ENCODE measurements around the gene UNK. TPM values are rescaled to one million over a fixed set of nuclear protein-coding genes. Genes with fewer than 3 reads are reported as not detected.

Gene UNK, protein sequence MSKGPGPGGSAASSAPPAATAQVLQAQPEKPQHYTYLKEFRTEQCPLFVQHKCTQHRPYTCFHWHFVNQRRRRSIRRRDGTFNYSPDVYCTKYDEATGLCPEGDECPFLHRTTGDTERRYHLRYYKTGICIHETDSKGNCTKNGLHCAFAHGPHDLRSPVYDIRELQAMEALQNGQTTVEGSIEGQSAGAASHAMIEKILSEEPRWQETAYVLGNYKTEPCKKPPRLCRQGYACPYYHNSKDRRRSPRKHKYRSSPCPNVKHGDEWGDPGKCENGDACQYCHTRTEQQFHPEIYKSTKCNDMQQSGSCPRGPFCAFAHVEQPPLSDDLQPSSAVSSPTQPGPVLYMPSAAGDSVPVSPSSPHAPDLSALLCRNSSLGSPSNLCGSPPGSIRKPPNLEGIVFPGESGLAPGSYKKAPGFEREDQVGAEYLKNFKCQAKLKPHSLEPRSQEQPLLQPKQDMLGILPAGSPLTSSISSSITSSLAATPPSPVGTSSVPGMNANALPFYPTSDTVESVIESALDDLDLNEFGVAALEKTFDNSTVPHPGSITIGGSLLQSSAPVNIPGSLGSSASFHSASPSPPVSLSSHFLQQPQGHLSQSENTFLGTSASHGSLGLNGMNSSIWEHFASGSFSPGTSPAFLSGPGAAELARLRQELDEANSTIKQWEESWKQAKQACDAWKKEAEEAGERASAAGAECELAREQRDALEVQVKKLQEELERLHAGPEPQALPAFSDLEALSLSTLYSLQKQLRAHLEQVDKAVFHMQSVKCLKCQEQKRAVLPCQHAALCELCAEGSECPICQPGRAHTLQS
- 10 to 100 TPM; 18.4 to 59.7 TPM for total RNA-seq

DNA sequence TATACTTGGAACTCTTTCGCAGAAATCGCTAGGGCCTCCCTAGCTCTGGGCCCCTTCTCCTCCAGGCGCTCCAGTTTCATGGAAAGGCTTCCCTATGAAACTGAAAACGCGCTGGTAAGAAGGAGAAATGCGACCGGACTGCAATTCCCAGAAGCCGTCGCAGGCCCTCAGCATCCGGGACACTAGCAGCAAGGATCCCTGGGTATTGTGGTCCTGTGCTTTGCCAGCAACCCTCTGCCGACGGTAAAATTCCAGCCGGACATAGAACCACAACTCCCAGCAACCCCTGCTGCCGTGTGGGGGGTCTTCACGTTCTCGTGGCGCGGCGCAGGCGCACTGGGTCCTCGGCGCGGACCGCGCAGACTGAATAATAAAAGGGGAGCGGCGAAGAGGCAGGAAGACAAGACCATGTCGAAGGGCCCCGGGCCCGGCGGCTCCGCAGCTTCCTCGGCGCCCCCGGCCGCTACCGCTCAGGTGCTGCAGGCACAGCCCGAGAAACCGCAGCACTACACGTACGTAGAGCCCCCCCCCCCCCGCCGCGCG, at the start of gene UNK:
TSS of gene UNK (plus strand) at position 334 of the 543 bp plus-strand sequence. CDS start at position 409, 75 bp downstream.
- H3K36me3 ChIP-seq (replicated peaks in 1 of 2; ENCODE audit: insufficient read depth in 1 of 2, low read depth in 2 of 2), result no peaks in the 10 kb centered on the region
- whole genome bisulfite sequencing, 2 donors, result 0% methylated on average over 7 to 36 of the region's 45 CpGs
- intact Hi-C loops (cut with DNase I), result no loop called here
- DNase-seq (peak; percentile 97 to 99 (median 98)), ATAC-seq (peak; percentile 84)
- peaks cover 50% of the 10 kb centered on the region for H3K4me1 ChIP-seq
- peak within 1 kb of the TSS; percentile 99 for H3K27ac ChIP-seq
- no peaks in the 10 kb centered on the region for H3K27me3 ChIP-seq
- TF ChIP-seq, protein P1, sequence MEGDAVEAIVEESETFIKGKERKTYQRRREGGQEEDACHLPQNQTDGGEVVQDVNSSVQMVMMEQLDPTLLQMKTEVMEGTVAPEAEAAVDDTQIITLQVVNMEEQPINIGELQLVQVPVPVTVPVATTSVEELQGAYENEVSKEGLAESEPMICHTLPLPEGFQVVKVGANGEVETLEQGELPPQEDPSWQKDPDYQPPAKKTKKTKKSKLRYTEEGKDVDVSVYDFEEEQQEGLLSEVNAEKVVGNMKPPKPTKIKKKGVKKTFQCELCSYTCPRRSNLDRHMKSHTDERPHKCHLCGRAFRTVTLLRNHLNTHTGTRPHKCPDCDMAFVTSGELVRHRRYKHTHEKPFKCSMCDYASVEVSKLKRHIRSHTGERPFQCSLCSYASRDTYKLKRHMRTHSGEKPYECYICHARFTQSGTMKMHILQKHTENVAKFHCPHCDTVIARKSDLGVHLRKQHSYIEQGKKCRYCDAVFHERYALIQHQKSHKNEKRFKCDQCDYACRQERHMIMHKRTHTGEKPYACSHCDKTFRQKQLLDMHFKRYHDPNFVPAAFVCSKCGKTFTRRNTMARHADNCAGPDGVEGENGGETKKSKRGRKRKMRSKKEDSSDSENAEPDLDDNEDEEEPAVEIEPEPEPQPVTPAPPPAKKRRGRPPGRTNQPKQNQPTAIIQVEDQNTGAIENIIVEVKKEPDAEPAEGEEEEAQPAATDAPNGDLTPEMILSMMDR (IDR thresholded peaks at IDR 0.05), result peak in 1 of 7 experiments; percentile 29
- TF ChIP-seq POLR2A (IDR thresholded peaks at IDR 0.05), result peak; percentile 68 to 83 (median 81)
- H3K9me3 ChIP-seq, result no peaks in the 10 kb centered on the region
- H3K4me3 ChIP-seq, result peak within 1 kb of the TSS; percentile 19 to 39

DNA sequence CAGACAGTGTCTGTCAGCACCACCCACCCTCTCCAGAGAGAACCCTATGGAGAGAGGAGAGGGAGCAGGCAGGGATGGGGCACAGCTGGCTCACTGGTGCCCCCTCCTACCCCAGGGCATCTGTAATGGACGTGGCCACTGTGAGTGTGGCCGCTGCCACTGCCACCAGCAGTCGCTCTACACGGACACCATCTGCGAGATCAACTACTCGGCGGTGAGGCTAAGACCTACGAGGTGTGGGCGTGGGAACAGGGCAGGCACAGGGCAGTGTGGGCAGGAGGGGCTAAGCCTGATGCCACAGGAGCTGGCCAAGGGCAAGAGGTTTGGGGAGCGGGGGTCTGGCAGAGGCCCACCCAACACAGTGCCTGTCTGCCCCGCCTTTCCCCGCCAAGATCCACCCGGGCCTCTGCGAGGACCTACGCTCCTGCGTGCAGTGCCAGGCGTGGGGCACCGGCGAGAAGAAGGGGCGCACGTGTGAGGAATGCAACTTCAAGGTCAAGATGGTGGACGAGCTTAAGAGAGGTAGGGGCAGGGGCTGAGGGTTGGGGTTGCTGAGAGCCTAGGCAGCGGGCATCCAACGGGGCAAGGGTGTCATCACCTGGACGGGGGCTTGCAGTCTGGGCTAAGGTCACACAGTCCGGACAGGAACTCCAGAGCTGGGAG, 48.3 kb upstream of the UNK start:
- DNase-seq, result no peak
- intact Hi-C loops (cut with DNase I), result no loop called here
- no peak overlapping the region for H3K27ac ChIP-seq
- H3K9me3 ChIP-seq, result no peaks in the 10 kb centered on the region
- no peaks in the 10 kb centered on the region for H3K27me3 ChIP-seq
- no peaks in the 10 kb centered on the region for H3K36me3 ChIP-seq (replicated peaks in 1 of 2; ENCODE audit: insufficient read depth in 1 of 2, low read depth in 2 of 2)
- no peak for TF ChIP-seq POLR2A (IDR thresholded peaks at IDR 0.05)
- TF ChIP-seq, protein P1 (IDR thresholded peaks at IDR 0.05), result no peak
- 83 to 91% methylated on average over 25 to 26 of the region's 26 CpGs for WGBS, 2 donors
- H3K4me1 ChIP-seq, result no peaks in the 10 kb centered on the region
- no peak overlapping the region for H3K4me3 ChIP-seq
- ATAC-seq, result no peak

DNA sequence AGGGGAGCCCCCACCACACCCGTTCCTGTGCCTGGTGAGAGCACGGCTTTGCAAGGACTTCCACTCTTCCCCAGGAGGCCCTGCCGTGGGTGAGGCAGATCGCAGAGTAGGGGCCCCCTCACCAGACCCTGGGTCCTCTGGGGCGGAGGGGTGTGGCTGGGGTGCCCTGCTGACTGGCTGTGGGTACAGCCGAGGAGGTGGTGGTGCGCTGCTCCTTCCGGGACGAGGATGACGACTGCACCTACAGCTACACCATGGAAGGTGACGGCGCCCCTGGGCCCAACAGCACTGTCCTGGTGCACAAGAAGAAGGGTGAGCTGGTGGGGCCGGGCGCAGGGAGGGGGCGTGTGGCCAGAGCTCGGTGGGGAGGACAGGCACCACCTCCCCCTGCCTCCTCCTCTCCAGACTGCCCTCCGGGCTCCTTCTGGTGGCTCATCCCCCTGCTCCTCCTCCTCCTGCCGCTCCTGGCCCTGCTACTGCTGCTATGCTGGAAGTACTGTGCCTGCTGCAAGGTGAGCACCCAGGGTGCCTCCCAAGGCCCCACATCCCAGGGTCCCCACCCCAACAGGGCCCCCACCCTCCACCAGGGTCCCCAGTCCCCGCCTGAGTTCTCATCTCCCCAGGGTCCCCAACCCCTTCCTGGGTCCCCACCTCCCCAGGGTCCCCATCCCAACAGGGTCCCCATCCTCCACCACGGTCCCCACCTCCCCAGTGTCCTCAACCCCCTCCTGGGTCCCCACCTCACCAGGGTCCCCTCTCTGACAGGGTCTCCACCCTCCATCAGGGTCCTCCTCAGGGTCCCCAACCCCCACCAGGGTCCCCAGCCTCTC, 47.3 kb upstream of the UNK start:
- Histone ChIP-seq H3K27ac (no peak overlapping the region), H3K4me3 (no peak overlapping the region), H3K4me1 (no peaks in the 10 kb centered on the region), H3K9me3 (no peaks in the 10 kb centered on the region), H3K27me3 (no peaks in the 10 kb centered on the region), H3K36me3 (replicated peaks in 1 of 2; ENCODE audit: insufficient read depth in 1 of 2, low read depth in 2 of 2) (no peaks in the 10 kb centered on the region)
- DNase-seq (no peak), ATAC-seq (no peak)
- WGBS, 2 donors, result 72 to 82% methylated on average over 6 to 19 of the region's 20 CpGs
- intact Hi-C loops (cut with DNase I), result no loop called here
- TF ChIP-seq, protein P1 (IDR thresholded peaks at IDR 0.05), result no peak
- TF ChIP-seq POLR2A (IDR thresholded peaks at IDR 0.05), result no peak

DNA sequence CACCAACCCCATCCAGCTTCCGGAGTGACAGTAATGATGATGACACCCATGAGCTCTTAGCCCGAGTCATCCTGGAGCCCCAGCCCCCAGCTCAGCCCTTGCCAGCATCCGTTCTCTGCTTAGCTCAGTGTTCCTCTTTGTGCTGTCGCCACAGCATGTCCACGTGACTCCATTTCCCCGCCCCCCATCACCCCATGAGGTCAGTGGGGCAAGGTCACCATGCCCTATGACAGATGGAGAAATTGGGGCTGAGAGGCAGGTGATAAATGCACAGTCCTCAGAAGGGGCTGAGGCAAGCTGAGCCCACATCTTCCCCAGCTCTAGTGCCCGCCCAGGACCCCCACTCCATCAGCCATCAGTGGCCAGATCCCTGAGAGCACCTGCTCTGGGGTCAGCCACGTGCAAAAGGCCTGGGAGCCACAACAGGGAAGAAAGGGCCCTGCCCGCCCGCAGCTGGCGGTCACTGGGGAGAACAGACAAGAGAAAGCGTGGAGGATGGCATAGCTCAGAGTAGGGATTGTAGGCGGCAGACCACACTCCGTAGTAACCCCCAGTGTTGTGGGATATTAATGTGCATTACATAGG, 46.3 kb upstream of the UNK start:
- TF ChIP-seq, protein P1 (IDR thresholded peaks at IDR 0.05), result no peak
- no peak for TF ChIP-seq POLR2A (IDR thresholded peaks at IDR 0.05)
- 63 to 73% methylated on average over 14 of the region's 14 CpGs for whole genome bisulfite sequencing, 2 donors
- H3K36me3 ChIP-seq (replicated peaks in 1 of 2; ENCODE audit: insufficient read depth in 1 of 2, low read depth in 2 of 2), result no peaks in the 10 kb centered on the region

More for the DNA sequence above, 46.3 kb upstream of the UNK start:
- no peaks in the 10 kb centered on the region for H3K4me1 ChIP-seq
- ATAC-seq (no peak), DNase-seq (peak in 1 of 4 donors; percentile 53)
- no peaks in the 10 kb centered on the region for H3K9me3 ChIP-seq
- H3K4me3 ChIP-seq, result no peak overlapping the region
- intact Hi-C loops (cut with DNase I), result no loop called here
- H3K27me3 ChIP-seq, result no peaks in the 10 kb centered on the region
- H3K27ac ChIP-seq, result no peak overlapping the region
